ENCODE results near the gene AK4.

DNA sequence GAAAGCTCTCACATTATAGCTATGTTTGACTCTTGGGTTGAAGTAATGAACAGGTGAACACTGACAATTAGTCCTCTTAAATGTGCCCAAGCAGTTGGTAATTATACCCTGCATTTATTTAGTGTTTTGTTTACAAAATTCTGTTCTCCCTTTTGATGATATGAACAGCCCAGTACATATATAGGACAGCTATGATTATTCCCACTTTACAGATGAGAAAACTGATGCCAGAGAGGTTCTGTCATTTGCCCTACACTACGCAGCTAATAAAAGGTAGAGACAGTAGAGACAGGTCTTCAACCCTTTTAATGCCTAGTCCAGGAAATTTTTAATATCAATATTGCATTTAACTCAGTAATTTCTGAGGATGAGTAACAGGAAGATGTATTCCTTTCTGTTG is 115.3 kb downstream of the AK4 start:
- TF ChIP-seq POLR2A (IDR thresholded peaks at IDR 0.05), result no peak
- TF ChIP-seq, protein P1, sequence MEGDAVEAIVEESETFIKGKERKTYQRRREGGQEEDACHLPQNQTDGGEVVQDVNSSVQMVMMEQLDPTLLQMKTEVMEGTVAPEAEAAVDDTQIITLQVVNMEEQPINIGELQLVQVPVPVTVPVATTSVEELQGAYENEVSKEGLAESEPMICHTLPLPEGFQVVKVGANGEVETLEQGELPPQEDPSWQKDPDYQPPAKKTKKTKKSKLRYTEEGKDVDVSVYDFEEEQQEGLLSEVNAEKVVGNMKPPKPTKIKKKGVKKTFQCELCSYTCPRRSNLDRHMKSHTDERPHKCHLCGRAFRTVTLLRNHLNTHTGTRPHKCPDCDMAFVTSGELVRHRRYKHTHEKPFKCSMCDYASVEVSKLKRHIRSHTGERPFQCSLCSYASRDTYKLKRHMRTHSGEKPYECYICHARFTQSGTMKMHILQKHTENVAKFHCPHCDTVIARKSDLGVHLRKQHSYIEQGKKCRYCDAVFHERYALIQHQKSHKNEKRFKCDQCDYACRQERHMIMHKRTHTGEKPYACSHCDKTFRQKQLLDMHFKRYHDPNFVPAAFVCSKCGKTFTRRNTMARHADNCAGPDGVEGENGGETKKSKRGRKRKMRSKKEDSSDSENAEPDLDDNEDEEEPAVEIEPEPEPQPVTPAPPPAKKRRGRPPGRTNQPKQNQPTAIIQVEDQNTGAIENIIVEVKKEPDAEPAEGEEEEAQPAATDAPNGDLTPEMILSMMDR (IDR thresholded peaks at IDR 0.05), result no peak
